Measurements from ENCODE around the gene P3H2. TPM values are rescaled to one million over a fixed set of nuclear protein-coding genes. Genes with fewer than 3 reads are reported as not detected.

P3H2 gene
- total RNA-seq, 2 experiments from 2014 or later, result not detected

DNA sequence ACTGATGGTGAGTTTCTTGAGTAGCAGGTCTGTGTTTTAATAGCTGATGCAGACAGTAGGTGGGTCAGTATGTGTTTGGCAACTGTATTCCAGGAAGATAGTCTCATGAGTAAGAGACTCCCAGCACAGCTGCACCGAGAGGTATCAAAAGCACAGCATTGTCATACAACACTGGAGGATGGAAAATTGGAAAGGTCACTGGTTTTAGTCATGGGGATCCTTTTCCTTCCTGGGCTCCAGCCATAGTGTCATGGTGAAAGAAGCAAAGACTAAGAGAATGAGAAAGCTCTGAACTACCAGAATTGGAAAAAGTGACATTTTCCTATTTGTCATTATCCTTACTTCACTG, 61.5 kb downstream of the P3H2 start:
- Mint-ChIP-seq H3K4me1 (peaks cover 7% of the 10 kb centered on the region), H3K4me3 (no peak overlapping the region), H3K27me3 (peaks cover 12% of the 10 kb centered on the region), H3K27ac (no peak overlapping the region), H3K36me3 (no peaks in the 10 kb centered on the region), H3K9me3 (no peaks in the 10 kb centered on the region)
- no peak for DNase-seq

DNA sequence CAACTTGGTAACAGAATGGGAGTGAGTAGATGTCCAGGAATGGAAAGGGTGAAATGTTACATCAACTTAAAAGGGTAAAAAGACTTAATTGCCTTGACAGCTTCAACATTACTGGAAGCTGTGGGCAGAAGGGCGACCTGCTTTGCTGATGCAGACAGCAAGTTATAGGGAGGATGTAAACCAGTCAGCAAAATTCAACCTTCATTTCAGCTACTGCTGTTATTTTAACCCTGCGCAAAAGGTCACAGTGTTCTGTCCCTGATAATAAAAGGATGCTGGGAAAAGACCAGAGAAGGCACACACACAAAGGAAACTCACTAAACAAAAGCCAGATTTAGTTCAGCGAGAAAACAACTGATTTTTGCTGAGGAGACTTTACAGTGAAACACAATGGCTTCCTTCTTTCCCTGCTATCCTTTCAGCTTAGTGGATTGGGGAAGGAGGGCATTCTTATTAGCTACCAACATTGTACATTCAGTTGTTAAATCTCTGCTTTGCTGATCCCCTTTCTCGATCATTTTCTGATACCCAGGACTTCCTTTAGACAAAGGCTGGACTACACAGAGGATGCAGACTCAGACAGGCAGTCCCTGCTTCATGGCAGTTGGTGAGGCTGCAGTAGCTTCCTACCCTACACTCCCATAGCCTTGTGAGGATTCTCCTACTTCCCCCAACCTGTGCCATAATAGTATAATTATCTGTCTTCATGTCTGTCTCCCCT, 62.0 kb downstream of the P3H2 start:
- Mint-ChIP-seq H3K4me1 (peaks cover 7% of the 10 kb centered on the region), H3K9me3 (no peaks in the 10 kb centered on the region), H3K4me3 (no peak overlapping the region), H3K36me3 (no peaks in the 10 kb centered on the region), H3K27me3 (peaks cover 12% of the 10 kb centered on the region), H3K27ac (no peak overlapping the region)
- no peak for DNase-seq

DNA sequence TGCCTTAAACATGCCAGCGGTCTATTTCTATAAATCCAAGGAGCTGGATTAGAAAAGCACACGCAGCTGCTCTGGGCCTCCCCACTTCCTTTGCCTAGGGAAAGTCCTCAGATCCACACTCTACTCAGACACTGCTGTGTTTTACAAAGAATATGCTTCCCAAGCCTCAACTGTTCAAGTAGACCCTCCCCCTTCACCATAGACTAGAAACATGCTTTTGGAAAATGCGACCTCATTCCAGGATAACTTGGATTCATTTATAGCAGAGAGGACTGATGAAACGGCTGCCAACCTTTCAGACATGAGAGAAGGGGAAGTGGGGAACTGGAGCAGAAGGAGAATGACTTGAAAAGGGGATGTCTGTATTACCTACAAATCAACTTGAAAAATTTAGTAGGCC, 64.0 kb downstream of the P3H2 start:
- H3K4me1 Mint-ChIP-seq, result peaks cover 7% of the 10 kb centered on the region
- H3K36me3 Mint-ChIP-seq, result no peaks in the 10 kb centered on the region
- H3K27me3 Mint-ChIP-seq, result peaks cover 8% of the 10 kb centered on the region
- DNase-seq, result no peak
- no peak overlapping the region for H3K27ac Mint-ChIP-seq
- no peak overlapping the region for H3K4me3 Mint-ChIP-seq
- no peaks in the 10 kb centered on the region for H3K9me3 Mint-ChIP-seq

DNA sequence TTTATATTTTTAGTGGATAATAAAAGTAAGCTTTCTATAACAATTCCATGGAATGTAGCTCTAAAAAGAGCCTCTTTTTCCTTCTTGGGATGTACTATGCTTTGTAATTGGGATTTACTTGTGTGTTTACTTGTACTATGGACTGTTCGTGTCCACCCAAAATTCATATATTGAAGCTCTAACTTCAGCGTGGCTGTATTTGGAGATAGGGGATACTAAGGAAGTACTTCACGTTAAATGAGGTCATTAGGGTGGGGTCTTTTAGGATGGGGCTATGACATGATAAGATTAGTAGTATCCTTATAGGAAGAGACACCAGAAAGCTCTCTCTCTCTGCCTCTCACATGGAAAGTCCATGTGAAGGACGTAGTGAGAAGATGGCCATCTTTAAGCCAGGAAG, 64.9 kb downstream of the P3H2 start:
- DNase-seq, result no peak
- Mint-ChIP-seq H3K9me3 (no peaks in the 10 kb centered on the region), H3K27ac (no peak overlapping the region), H3K36me3 (no peaks in the 10 kb centered on the region), H3K4me1 (peaks cover 7% of the 10 kb centered on the region), H3K4me3 (no peak overlapping the region), H3K27me3 (peaks cover 8% of the 10 kb centered on the region)

DNA sequence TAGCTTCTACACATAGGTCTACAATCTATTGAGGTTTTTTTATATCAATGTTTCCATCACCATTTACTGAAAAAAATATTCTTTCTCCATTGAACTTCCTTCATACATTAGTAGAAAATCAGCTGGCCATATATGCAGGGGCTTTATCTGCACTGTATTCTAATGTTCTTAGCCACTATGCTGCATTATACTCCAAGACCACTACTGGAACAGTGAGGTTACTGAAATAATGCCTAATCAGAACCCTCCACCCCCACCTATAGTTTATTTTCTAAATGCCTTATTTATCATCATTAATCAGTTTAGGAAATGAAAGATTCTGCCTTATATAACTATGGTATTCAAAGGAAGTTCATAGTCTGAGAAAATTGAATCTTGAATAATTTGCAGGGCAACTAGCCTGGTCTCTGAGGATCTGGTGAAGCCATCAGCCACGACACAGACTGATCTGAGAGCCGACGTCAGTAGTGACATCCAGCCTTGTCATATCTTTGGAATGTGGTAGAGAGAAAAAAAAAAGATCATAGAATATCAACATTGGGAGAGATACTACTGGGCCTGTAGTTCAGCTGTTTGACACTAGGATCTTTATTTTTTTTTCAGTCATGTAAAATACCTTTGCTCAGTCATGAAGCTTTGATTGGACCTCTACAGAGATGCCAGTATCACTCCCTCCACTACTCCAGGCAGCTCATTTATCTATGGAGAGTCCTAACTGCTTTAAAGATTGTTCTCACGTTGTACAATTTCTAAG, 66.6 kb downstream of the P3H2 start:
- no peak overlapping the region for H3K4me3 Mint-ChIP-seq
- no peak for DNase-seq
- H3K27ac Mint-ChIP-seq, result no peak overlapping the region
- H3K27me3 Mint-ChIP-seq, result peaks cover 15% of the 10 kb centered on the region
- no peaks in the 10 kb centered on the region for H3K36me3 Mint-ChIP-seq
- peaks cover 3% of the 10 kb centered on the region for H3K4me1 Mint-ChIP-seq
- no peaks in the 10 kb centered on the region for H3K9me3 Mint-ChIP-seq

DNA sequence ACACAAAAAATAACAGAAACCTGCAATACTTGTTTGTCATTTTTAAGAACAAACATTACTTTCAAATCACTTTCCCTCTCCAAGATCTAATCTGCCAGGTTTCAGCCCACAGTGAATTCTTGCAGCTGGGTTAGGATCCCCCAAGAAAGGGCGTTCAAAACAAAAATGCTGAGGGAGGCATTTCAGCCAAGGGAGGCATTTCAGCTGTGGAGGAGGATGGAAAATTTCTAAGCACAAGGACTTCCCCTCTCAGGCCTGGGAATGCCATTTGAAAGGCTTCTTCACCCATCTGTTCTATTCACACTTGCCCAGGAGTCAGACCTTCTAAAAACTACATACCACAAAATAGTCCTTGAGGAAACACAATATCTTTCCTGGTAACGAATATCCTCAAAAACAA, 69.1 kb downstream of the P3H2 start:
- H3K27ac Mint-ChIP-seq, result no peak overlapping the region
- H3K4me3 Mint-ChIP-seq, result no peak overlapping the region
- no peaks in the 10 kb centered on the region for H3K9me3 Mint-ChIP-seq
- no peaks in the 10 kb centered on the region for H3K36me3 Mint-ChIP-seq
- no peak for DNase-seq
- H3K27me3 Mint-ChIP-seq, result peaks cover 19% of the 10 kb centered on the region
- no peaks in the 10 kb centered on the region for H3K4me1 Mint-ChIP-seq

DNA sequence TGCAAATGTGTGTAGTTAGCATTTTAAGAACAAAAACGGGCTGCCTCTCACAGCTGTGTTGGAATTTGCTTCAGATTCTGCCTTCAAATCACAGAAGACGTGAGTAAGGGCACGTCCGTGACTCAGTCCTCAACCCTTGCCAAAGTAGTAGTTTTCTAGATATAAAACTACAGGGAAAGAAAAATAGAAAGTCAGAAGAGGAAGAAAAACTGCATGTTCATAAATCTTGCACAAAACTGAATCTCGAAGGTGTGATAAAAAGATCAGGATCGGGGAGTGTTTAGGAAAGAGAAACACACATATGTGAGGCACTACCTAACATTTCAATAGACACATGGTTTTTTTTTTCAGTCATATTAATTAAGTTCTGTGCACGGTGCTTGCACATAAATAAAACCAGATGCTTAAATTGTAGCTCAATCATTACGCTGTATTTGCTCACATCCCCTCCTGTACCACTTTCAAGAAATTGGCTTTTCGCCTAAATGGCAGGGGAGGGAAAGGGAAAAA, 71.7 kb downstream of the P3H2 start:
- Mint-ChIP-seq H3K27me3 (peaks cover 29% of the 10 kb centered on the region), H3K4me3 (no peak overlapping the region), H3K9me3 (no peaks in the 10 kb centered on the region), H3K4me1 (no peaks in the 10 kb centered on the region), H3K27ac (no peak overlapping the region), H3K36me3 (no peaks in the 10 kb centered on the region)
- no peak for DNase-seq

DNA sequence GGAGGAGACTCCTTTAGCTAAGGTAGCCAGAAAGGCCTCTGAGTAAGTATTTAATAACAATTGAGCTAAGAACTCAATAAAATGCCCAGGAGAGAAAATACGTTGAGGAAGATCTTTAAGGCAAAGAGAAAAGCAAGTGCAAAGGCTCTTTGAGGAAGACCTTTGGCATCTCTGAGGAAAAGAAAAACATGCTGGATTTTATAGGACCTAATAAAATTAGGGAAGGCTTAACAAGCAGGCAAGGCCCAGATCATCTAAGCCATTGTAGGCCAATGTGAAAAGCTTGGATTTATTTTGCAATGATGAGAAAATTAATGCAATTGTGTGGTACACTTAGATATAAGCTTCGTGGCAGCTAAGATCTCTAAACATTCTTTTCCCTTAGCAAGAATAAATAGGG, 75.7 kb downstream of the P3H2 start:
- H3K36me3 Mint-ChIP-seq, result no peaks in the 10 kb centered on the region
- H3K4me1 Mint-ChIP-seq, result no peaks in the 10 kb centered on the region
- no peaks in the 10 kb centered on the region for H3K9me3 Mint-ChIP-seq
- H3K27ac Mint-ChIP-seq, result no peak overlapping the region
- H3K27me3 Mint-ChIP-seq, result peaks cover 43% of the 10 kb centered on the region
- no peak overlapping the region for H3K4me3 Mint-ChIP-seq
- no peak for DNase-seq

DNA sequence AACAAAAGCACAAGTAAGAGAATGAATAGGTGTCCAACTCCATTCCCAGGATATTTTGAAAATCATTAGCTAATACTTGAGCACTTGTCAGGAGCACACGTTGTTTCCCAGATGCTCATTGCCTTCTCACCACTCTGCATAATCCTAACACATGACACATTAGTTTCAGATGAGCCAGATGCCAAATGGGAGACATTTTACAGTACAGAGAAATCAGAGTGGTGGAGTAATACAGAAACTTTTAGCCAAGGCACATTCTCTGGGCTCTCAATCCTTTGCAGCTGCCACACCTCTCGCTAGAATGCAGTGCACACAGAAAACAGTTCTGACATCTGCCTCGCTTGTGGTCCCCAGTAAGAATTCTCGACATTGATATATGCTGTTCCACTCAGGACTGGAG, 76.6 kb downstream of the P3H2 start:
- H3K4me1 Mint-ChIP-seq, result no peaks in the 10 kb centered on the region
- DNase-seq, result no peak
- no peaks in the 10 kb centered on the region for H3K36me3 Mint-ChIP-seq
- H3K27ac Mint-ChIP-seq, result no peak overlapping the region
- H3K9me3 Mint-ChIP-seq, result no peaks in the 10 kb centered on the region
- peaks cover 43% of the 10 kb centered on the region for H3K27me3 Mint-ChIP-seq
- no peak overlapping the region for H3K4me3 Mint-ChIP-seq

DNA sequence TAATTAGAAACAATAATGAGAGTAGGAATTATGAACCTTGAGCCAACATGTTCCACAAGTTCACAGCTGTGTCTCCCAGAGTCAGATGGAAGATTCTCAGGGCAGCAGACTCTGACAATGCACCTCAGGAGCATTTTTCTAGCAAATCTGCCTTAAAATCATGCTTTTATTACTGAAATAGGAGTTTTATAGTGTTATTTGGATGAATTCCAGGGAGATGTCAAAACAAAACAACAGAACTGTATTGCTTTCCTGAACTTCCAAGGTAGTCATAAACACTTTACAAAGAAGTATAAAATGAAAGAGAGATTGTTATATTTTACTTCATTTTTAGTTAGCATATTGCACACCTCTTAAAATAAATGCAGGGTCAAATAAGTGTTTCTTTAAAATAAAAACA, 77.0 kb downstream of the P3H2 start:
- Mint-ChIP-seq H3K27me3 (peaks cover 40% of the 10 kb centered on the region), H3K9me3 (no peaks in the 10 kb centered on the region), H3K4me3 (no peak overlapping the region), H3K27ac (no peak overlapping the region), H3K36me3 (no peaks in the 10 kb centered on the region), H3K4me1 (no peaks in the 10 kb centered on the region)
- DNase-seq, result no peak

DNA sequence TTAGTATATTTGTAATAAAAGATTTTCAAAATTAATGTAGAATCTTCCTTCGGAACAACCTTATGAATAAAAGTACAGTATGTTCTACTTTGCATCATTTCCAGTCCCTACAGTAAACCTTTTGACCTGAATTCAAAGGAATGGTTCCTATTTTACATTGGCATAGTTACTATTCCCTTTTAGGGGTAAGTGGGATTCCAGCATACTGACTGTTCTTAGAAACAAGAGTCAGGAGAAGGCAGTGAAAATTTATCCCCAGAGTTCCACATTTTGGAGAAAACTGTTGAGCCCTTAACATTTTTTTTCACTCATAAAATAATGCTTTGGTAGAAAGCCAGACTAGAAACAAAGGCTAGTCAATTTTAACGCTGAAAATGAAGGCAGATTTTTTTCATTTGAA, 78.1 kb downstream of the P3H2 start:
- DNase-seq, result no peak
- Mint-ChIP-seq H3K4me3 (no peak overlapping the region), H3K27me3 (peaks cover 45% of the 10 kb centered on the region), H3K9me3 (no peaks in the 10 kb centered on the region), H3K36me3 (no peaks in the 10 kb centered on the region), H3K4me1 (no peaks in the 10 kb centered on the region), H3K27ac (no peak overlapping the region)

DNA sequence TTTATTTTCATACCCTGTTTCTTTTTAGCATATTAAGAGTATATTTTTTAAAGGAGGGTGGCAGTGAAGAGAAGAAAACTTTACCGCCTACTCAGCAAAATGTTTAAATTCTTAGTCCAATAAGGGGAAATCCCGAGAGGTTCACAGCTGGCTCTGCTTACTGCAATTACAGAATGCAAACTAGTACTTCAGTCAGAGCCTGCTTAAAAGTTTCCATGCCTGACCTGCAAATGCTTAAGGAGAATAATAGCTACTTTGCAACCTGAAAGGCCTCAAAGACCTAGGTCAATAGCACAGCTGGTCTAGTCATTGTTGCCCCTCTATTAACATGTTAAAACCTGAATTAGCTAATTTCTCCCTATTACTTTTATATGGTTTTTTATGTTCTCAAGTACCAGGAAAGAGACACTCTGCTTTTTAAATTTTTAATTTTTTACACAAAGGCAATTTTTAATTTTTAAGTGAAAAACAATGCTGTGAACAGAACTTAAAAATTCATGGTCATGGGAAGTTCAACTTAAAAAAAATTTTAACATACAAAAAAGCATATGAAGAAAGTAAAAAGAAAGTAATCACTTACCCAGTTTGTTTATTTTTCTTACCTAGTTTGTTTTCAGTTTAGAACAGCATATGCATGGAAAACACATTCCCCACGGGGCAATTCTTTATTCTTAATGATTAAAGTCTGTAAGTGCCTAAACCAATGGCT, 79.2 kb downstream of the P3H2 start:
- Mint-ChIP-seq H3K27ac (no peak overlapping the region), H3K27me3 (peaks cover 49% of the 10 kb centered on the region)

DNA sequence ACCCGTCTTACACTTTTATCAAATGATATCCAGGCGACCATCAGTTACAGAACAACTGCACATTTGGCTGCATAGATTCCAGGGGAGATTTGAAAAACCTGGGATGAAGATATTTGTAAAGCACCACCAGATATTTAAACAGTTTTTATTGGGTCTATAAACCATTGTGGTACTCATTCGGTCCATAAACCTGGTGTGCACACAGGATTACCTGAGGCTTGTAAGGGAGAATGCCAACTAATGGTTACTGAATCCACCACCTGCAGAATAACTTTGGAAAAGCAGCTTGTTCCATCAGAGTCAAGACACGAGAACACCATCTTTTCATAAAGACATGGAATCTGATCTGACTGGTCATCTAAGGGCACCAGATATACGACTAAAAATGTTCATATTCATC, 80.6 kb downstream of the P3H2 start:
- Mint-ChIP-seq H3K27me3 (peaks cover 52% of the 10 kb centered on the region), H3K4me1 (peaks cover 2% of the 10 kb centered on the region), H3K27ac (no peak overlapping the region), H3K4me3 (no peak overlapping the region), H3K36me3 (no peaks in the 10 kb centered on the region), H3K9me3 (no peaks in the 10 kb centered on the region)
- DNase-seq, result no peak

More for the DNA sequence above, 79.2 kb downstream of the P3H2 start:
- Mint-ChIP-seq H3K4me3 (no peak overlapping the region), H3K9me3 (no peaks in the 10 kb centered on the region), H3K36me3 (no peaks in the 10 kb centered on the region), H3K4me1 (peaks cover 2% of the 10 kb centered on the region)
- no peak for DNase-seq

DNA sequence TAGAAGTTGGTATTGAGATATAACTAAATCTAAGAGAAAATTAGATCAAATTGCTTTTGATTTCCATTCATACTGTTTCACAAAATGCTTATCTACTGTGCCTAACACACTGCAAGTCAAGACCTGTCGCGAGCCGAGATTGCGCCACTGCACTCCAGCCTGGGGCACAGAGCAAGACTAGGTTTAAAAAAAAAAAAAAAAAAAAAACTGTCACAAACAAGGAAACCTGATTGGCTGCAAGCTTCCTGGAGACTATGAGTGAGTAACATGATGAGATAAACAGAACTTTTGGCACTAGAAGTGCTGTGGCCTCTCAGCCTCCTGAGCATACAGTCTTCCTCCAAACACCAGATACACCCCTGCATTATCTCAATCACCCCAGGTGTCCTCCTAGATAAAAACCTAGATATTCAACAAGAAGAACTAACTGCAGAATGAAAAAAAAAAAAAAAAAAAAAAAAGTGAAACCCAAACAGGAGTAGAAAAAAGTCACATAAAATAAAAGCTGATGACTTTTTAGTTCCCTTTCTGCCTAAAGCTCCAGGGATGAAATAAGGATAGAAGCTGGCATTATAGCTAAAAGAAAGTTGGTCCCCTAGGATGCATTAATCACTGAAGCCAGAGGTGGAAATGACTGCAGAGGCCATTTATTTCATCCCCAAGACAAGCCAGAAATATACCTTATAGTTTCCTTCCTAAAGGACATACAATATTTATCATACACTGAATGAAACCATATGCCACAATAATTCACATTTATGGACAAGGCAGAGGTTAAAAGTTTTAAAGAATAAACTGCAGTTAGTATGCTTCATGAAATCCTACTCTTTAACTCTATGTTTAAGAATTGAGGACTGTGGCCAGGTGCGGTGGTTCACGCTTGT, 82.4 kb downstream of the P3H2 start:
- Mint-ChIP-seq H3K36me3 (no peaks in the 10 kb centered on the region), H3K4me1 (peaks cover 2% of the 10 kb centered on the region), H3K4me3 (no peak overlapping the region), H3K27ac (no peak overlapping the region), H3K27me3 (peaks cover 45% of the 10 kb centered on the region), H3K9me3 (no peaks in the 10 kb centered on the region)
- DNase-seq, result no peak

DNA sequence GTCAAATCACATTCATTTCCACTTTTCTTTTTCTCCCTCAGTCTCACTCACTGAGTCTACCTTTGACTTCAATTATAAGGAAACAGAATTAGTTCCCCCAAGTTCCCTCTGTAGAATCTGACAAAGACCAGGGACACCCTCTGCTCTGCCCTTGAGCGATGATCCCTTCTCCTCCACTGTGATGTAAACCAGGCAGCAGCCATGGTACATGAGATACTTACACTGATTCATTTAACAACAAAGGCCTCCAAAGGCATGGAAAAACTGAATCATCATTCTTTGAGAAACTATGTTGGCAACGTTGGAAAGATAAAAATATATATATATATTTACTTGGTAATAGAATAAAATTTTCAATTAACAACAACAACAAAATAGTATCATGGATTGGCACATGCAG, 84.1 kb downstream of the P3H2 start:
- H3K4me1 Mint-ChIP-seq, result peaks cover 2% of the 10 kb centered on the region
- H3K36me3 Mint-ChIP-seq, result no peaks in the 10 kb centered on the region
- H3K27ac Mint-ChIP-seq, result no peak overlapping the region
- H3K27me3 Mint-ChIP-seq, result peaks cover 40% of the 10 kb centered on the region
- H3K4me3 Mint-ChIP-seq, result no peak overlapping the region
- no peak for DNase-seq
- no peaks in the 10 kb centered on the region for H3K9me3 Mint-ChIP-seq
